Ureter (tissue), 1 donor: Measurements from ENCODE around the gene ARMH4. TPM values are rescaled to one million over a fixed set of nuclear protein-coding genes. Genes with fewer than 3 reads are reported as not detected.
"Not testable (repeated sequence)": the region's sequence is repeated elsewhere in the genome, so short reads cannot be mapped to it uniquely, and the experiment has no call there.

Experiments used
- DNase-seq: peaks from one replicate; pipeline ENCODE4 v3.0.0-alpha.2; 2020; ENCODE audit warnings: low spot score
- total RNA-seq: library from RNA; stranded (reverse); gene quantifications from one replicate; pipeline ENCODE4 v1.2.4, GENCODE V29; 2023
- donor health status: DM: yes; HTN: yes; CAD: no.

ARMH4 gene
- total RNA-seq, 1 donor from 2014 or later: 2.9 TPM

DNA sequence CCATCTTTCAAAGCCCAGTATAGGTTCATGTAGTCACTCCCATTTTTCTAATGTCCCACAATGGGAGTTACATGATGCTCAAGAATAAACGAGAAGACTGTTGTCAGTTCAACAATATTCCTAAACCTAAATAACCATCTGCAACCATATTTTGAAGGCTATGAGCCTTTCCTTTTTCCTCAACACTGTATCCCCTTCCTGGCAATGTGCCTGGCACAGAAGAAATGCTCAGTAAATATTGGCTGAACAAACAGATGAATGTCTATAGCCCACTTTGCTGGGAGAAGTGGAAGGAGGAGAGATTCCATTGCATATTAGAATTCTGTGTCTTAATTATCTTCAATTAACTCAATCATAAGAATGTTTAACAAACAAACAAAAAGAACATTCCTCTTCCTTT, 6.1 kb downstream of the ARMH4 start:
- DNase-seq: no peak

GRCh38 chr14:58143106-58143505, 8.9 kb downstream of the ARMH4 start:
- no peak for DNase-seq

DNA sequence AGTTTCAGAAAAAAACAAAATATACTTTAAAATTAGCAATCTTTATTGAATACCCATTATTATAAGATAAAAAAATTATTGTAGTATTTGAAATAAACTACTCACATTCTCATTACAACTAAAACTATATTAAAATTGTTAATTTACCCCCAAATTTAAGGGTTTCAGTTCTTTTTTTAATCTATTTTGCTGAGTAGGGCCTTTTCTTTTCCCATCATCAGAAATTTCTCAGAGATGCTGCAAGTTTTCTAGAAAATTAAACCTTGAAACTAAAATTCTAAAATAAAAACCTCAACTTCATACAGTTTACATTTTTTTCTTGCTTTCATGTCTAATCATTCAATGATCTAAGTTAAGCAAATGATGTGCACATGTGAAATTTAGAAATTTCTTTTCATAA, 10.1 kb downstream of the ARMH4 start:
- no peak for DNase-seq

- DNase-seq: no peak
Observed at GRCh38 chr14:58138714-58139482, 13.1 kb downstream of the ARMH4 start.

GRCh38 chr14:58138031-58138713, 13.8 kb downstream of the ARMH4 start:
- no peak for DNase-seq

- DNase-seq: no peak
Observed at GRCh38 chr14:58133739-58134138, 18.3 kb downstream of the ARMH4 start.

- no peak for DNase-seq
Observed at GRCh38 chr14:58131386-58131785, 20.6 kb downstream of the ARMH4 start.

DNA sequence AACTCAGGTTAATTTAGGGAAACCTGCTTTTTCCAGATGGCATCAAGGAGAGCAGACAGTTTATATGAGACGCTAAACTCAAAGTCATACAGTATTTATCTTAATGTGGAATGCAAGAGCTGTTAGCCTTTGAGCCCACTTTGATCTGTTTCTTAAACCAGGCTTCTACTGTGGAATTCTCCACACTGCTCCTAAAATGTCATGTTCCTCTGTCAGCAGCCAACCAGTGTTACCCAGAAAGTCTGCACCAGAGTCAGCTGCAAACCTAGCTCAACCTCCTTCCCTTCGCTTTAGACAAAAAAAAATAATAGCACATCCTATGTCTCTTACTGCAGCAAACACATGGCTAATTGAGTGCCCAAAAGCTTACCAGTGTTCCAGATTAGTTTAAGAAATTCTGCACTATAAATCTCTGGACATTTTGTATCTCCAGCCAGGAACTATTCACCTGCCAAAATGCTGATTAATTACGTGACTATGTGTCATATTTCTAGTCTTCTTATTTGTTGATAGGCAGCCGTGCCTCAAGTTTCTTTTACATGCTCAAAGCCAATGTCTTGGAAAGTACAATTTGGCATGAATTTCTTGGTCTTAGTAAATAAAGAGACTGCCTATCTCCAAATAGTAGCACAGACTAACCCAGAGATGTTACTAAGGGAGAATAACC, 21.8 kb downstream of the ARMH4 start:
- no peak for DNase-seq

- no peak for DNase-seq
Observed at GRCh38 chr14:58129208-58129607, 22.8 kb downstream of the ARMH4 start.

GRCh38 chr14:58128416-58128815, 23.6 kb downstream of the ARMH4 start:
- DNase-seq: no peak

DNA sequence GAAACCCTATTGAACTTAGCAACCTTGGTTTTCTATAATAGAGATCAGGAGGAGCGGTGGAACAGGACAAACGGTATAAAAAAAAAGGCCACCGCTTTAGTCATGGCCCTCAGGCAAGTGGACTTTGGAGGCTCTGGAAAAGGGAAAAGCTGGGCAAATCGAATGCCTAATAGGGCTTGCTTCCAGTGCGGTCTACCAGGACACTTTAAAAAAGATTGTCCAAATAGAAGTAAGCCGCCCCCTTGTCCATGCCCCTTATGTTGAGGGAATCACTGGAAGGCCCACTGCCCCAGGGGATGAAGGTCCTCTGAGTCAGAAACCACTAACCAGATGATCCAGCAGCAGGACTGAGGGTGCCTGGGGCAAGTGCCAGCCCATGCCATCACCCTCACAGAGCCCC, 29.5 kb downstream of the ARMH4 start:
- DNase-seq: not testable (repeated sequence)

- no peak for DNase-seq
Observed at GRCh38 chr14:58121530-58122186, 30.4 kb downstream of the ARMH4 start.

DNA sequence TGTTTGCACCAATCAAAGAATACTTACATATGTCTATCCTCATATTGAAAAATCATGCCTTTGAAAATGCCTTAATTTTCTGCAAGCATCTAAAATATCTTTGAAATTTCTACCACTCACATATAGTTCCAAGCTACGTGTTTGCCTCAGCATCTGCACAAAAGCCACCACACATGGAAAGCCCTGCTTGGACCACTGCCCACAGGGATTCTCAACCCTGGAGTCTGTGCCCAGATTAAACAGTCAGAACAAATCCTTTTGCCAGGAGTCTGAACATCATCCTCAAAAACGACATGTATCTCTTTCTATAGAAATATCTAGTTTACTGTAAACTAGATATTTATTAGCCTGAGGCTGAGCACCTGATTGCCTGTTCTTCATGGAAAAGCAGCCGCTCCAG, 32.6 kb downstream of the ARMH4 start:
- DNase-seq: no peak

- DNase-seq: no peak
Observed at GRCh38 chr14:58118097-58118815, 33.8 kb downstream of the ARMH4 start.

DNA sequence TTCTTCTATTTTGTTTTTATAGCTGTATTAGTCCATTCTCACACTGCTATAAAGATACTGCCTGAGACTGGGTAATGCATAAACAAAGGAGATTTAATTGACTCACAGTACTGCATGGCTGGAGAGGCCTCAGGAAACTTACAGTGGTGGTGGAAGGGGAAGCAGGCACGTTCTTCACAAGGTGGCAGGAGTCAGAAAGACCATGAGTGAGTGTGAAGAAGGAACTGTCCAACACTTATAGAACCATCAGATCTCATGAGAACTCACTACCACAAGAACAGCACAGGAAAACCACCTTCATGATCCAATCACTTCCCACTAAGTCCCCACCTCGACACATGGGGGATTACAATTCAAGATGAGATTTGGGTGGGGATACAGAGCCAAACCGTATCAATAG, 42.3 kb downstream of the ARMH4 start:
- no peak for DNase-seq

- DNase-seq: no peak
Observed at GRCh38 chr14:58108717-58109116, 43.3 kb downstream of the ARMH4 start.

DNA sequence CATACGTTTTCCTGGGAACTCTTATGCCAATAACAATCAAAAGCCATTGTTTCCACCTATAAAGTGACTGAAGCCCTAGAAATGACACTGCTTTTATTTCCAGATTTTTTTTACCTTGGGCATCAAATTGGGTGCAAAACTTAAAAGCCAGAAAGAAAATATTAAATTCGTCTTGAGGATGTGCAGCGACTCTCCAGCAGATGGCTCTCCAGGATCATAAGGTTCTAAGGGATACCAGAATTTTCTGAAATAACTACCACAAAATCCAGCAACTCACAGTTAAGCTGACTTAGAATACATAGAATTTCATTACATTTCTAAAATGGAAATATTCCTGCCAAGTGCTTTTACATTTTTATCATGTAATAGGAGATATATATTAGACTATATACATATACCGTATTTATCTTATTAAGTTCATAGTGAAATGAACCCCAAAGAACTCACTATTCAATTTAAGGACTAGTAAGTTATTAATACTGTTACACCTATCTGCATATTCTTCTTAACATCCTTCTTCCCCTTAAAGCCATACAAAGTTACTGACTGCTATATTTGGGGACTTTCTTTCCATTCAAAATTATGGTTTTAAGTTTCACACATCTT, 44.0 kb downstream of the ARMH4 start:
- peak; percentile 51 for DNase-seq

DNA sequence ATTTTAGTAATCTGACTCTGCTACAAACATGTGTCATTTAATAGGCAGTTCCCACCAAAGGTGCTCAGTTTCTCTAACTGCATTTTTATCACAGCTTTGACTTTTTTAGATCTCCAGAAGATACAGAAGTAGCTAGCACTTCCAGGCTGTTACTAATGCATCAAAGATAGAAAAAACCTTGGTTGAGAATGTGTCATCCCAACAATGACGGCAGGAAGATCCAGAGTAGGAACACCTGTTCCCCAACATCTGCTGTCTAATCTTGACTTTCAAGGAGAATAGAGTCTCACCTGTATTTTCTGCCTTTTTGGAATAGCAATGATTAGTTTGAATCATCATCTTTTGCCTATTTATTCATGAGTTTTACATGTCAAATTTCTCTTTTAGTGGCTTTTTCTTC, 45.0 kb downstream of the ARMH4 start:
- no peak for DNase-seq

GRCh38 chr14:58106446-58106845, 45.6 kb downstream of the ARMH4 start:
- no peak for DNase-seq

- no peak for DNase-seq
Observed at GRCh38 chr14:58104808-58105207, 47.2 kb downstream of the ARMH4 start.

GRCh38 chr14:58100735-58101368, 51.2 kb downstream of the ARMH4 start:
- no peak for DNase-seq
